GM19463 (cell line): ENCODE results near the gene SBK3.

Source experiments
- ATAC-seq: cut with Tn5 transposase; IDR thresholded peaks from one replicate; pipeline ENCODE4 v1.9.1; 2021; ENCODE audit warnings: mild to moderate bottlenecking, moderate library complexity; ENCODE audit not compliant: unreplicated experiment

SBK3 gene

DNA sequence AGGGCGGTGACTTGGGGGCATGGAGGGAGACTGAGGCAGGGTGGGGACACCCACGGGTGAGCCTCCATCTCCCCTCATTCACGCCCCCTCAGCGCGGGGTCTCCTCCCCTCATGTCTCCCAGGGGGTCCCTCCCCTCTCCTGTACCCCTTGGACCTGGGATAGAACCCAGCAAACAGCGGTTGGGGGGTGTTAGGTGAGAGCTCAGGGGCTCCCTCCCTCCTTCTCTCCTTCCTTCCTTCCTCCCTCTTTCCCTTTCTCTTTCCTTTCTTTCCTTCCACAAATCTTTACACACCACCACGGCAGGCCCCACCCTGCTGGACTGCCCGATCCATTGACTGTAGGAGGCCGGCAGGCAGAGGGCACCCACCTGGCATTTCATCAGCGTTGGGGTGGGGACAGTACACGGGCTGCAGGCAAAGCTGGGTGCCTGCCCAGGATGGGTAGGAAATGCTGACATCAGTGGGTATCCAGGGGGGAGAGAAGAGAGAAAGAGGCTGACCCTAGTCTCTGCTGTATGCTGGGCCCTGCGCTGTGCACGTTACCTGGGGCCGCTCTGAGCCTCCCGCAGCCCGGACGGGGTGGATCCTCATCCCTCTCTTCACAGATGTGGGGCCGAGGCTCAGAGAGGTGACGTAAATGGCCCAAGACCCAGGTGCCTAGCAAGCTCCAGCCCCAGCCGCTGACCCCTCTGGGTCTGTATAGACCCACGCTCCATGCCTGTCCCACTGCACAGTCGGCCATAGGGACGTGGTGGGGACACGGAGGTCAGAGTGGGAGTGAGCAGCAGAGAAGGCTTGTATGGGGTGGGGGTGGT, 53.6 kb downstream of the SBK3 start:
- no peak for ATAC-seq
